Hepatocyte (in vitro differentiated cells): Measurements from ENCODE around the gene RCBTB2.

ENCODE experiments used
- CTCF ChIP-seq: fragments of 200-600 bp; sonication (generic); IDR thresholded peaks from 2 replicates; pipeline ENCODE4 v1.5.1; 2016; ENCODE audit warnings: antibody characterized with exemption, mild to moderate bottlenecking; ENCODE audit not compliant: poor library complexity
- EZH2 ChIP-seq: fragments of 200-600 bp; sonication (generic); IDR thresholded peaks from 2 replicates; pipeline ENCODE4 v1.6.1; 2016; ENCODE audit warnings: antibody characterized with exemption, mild to moderate bottlenecking, borderline replicate concordance

- TF ChIP-seq CTCF, result no peak
- TF ChIP-seq EZH2, result no peak
These were observed 27.9 kb downstream of the RCBTB2 start for GRCh38 chr13:48505012-48505411.
